ENCODE measurements around the gene UGP2. TPM values are rescaled to one million over a fixed set of nuclear protein-coding genes. Genes with fewer than 3 reads are reported as not detected.

Gene UGP2
- total RNA-seq, 2 experiments from 2014 or later: 109 to 124 TPM

- ATAC-seq (no peak), DNase-seq (no peak)
- no peak overlapping the region for H3K4me3 Mint-ChIP-seq
- H3K36me3 Mint-ChIP-seq: peaks cover 68% of the 10 kb centered on the region
- no peaks in the 10 kb centered on the region for H3K27me3 Mint-ChIP-seq
- CTCF ChIA-PET: interaction anchor here (0.8 to 2.7 kb wide), 5 partner anchors 8 to 160 kb away, joined by 4 to 12 read pairs (median 4); partner anchors contain the start of gene UGP2
- no peaks in the 10 kb centered on the region for H3K9me3 Mint-ChIP-seq (ENCODE audit: low read depth)
- H3K27ac Mint-ChIP-seq: no peak overlapping the region
- H3K4me1 Mint-ChIP-seq: peaks cover 60% of the 10 kb centered on the region
Measured at GRCh38 chr2:63858291-63858690, 16.6 kb downstream of the UGP2 start.

GRCh38 chr2:63861220-63861822 lies 19.6 kb downstream of the UGP2 start:
- H3K27ac Mint-ChIP-seq: peak overlapping the region; percentile 62
- no peaks in the 10 kb centered on the region for H3K9me3 Mint-ChIP-seq (ENCODE audit: low read depth)
- CTCF ChIA-PET: interaction anchor here (0.6 to 3.3 kb wide), 21 partner anchors 8 to 1310 kb away, joined by 3 to 32 read pairs (median 5); partner anchors contain the start of genes MDH1, UGP2 and WDPCP
- no peaks in the 10 kb centered on the region for H3K27me3 Mint-ChIP-seq
- no peak overlapping the region for H3K4me3 Mint-ChIP-seq
- peak; percentile 49 for ATAC-seq
- peak; percentile 61 for DNase-seq
- peaks cover 48% of the 10 kb centered on the region for H3K4me1 Mint-ChIP-seq
- H3K36me3 Mint-ChIP-seq: peaks cover 66% of the 10 kb centered on the region

GRCh38 chr2:63862806-63863205 lies 21.1 kb downstream of the UGP2 start:
- Mint-ChIP-seq H3K4me3 (no peak overlapping the region), H3K4me1 (peaks cover 38% of the 10 kb centered on the region)
- CTCF ChIA-PET: interaction anchor here (1.5 to 3.3 kb wide), 3 partner anchors 14 to 164 kb away, joined by 6 to 32 read pairs (median 14); no protein-coding TSS in a partner anchor

GRCh38 chr2:63863707-63864106 lies 22.0 kb downstream of the UGP2 start:
- Mint-ChIP-seq H3K36me3 (peaks cover 60% of the 10 kb centered on the region), H3K4me1 (peaks cover 34% of the 10 kb centered on the region), H3K27ac (no peak overlapping the region), H3K4me3 (no peak overlapping the region), H3K9me3 (ENCODE audit: low read depth) (no peaks in the 10 kb centered on the region), H3K27me3 (no peaks in the 10 kb centered on the region)
- DNase-seq (no peak), ATAC-seq (no peak)
- CTCF ChIA-PET: interaction anchor here (0.9 to 2.7 kb wide), 3 partner anchors 22 to 165 kb away, joined by 4 to 8 read pairs (median 6); partner anchors contain the start of gene UGP2

More at GRCh38 chr2:63862806-63863205, 21.1 kb downstream of the UGP2 start:
- no peak overlapping the region for H3K27ac Mint-ChIP-seq
- no peaks in the 10 kb centered on the region for H3K9me3 Mint-ChIP-seq (ENCODE audit: low read depth)
- no peaks in the 10 kb centered on the region for H3K27me3 Mint-ChIP-seq
- DNase-seq (no peak), ATAC-seq (no peak)
- peaks cover 60% of the 10 kb centered on the region for H3K36me3 Mint-ChIP-seq

- Mint-ChIP-seq H3K4me1 (peaks cover 32% of the 10 kb centered on the region), H3K9me3 (ENCODE audit: low read depth) (no peaks in the 10 kb centered on the region), H3K27ac (no peak overlapping the region), H3K36me3 (peaks cover 56% of the 10 kb centered on the region), H3K4me3 (no peak overlapping the region), H3K27me3 (no peaks in the 10 kb centered on the region)
- CTCF ChIA-PET: interaction anchor here (0.9 to 2.7 kb wide), 5 partner anchors 8 to 173 kb away, joined by 3 to 12 read pairs (median 7); partner anchors contain the start of gene UGP2
- DNase-seq (no peak), ATAC-seq (no peak)
Measured at GRCh38 chr2:63865159-63865799, 23.6 kb downstream of the UGP2 start.

GRCh38 chr2:63866009-63866709 lies 24.5 kb downstream of the UGP2 start:
- CTCF ChIA-PET: interaction anchor here (1.3 to 2.7 kb wide), 4 partner anchors 9 to 167 kb away, joined by 4 to 12 read pairs (median 8); partner anchors contain the start of gene UGP2
- no peak overlapping the region for H3K4me3 Mint-ChIP-seq
- DNase-seq (no peak), ATAC-seq (peak; percentile 69)
- H3K9me3 Mint-ChIP-seq (ENCODE audit: low read depth): no peaks in the 10 kb centered on the region
- H3K27me3 Mint-ChIP-seq: no peaks in the 10 kb centered on the region
- H3K36me3 Mint-ChIP-seq: peaks cover 56% of the 10 kb centered on the region
- peak overlapping the region; percentile 71 for H3K27ac Mint-ChIP-seq
- H3K4me1 Mint-ChIP-seq: peaks cover 30% of the 10 kb centered on the region

- Mint-ChIP-seq H3K9me3 (ENCODE audit: low read depth) (peaks cover 11% of the 10 kb centered on the region), H3K27me3 (no peaks in the 10 kb centered on the region), H3K36me3 (peaks cover 69% of the 10 kb centered on the region), H3K4me3 (no peak overlapping the region), H3K4me1 (peaks cover 21% of the 10 kb centered on the region), H3K27ac (no peak overlapping the region)
- DNase-seq: no peak
- CTCF ChIA-PET: interaction anchor here (0.6 kb wide), 1 partner anchor 15 kb away, joined by 4 read pairs; no protein-coding TSS in a partner anchor
- ATAC-seq: no peak
Measured at GRCh38 chr2:63870679-63871078, 29.0 kb downstream of the UGP2 start.

- Mint-ChIP-seq H3K36me3 (peaks cover 69% of the 10 kb centered on the region), H3K4me1 (peaks cover 15% of the 10 kb centered on the region), H3K27me3 (no peaks in the 10 kb centered on the region), H3K27ac (no peak overlapping the region), H3K4me3 (no peak overlapping the region), H3K9me3 (ENCODE audit: low read depth) (peaks cover 11% of the 10 kb centered on the region)
- ATAC-seq: no peak
- CTCF ChIA-PET: no interaction called here
- DNase-seq: no peak
Measured at GRCh38 chr2:63871864-63872263, 30.2 kb downstream of the UGP2 start.

- DNase-seq (no peak), ATAC-seq (no peak)
- H3K27ac Mint-ChIP-seq: no peak overlapping the region
- H3K9me3 Mint-ChIP-seq (ENCODE audit: low read depth): peaks cover 11% of the 10 kb centered on the region
- H3K4me1 Mint-ChIP-seq: peaks cover 15% of the 10 kb centered on the region
- CTCF ChIA-PET: interaction anchor here (0.6 to 0.8 kb wide), 2 partner anchors 23 to 269 kb away, joined by 3 to 4 read pairs; no protein-coding TSS in a partner anchor
- no peaks in the 10 kb centered on the region for H3K27me3 Mint-ChIP-seq
- peaks cover 74% of the 10 kb centered on the region for H3K36me3 Mint-ChIP-seq
- no peak overlapping the region for H3K4me3 Mint-ChIP-seq
Measured at GRCh38 chr2:63872571-63873328, 31.1 kb downstream of the UGP2 start.

- peaks cover 15% of the 10 kb centered on the region for H3K4me1 Mint-ChIP-seq
- H3K4me3 Mint-ChIP-seq: no peak overlapping the region
- no peak overlapping the region for H3K27ac Mint-ChIP-seq
- CTCF ChIA-PET: interaction anchor here (1.8 kb wide), 1 partner anchor 16 kb away, joined by 4 read pairs; no protein-coding TSS in a partner anchor
- H3K36me3 Mint-ChIP-seq: peaks cover 72% of the 10 kb centered on the region
- no peaks in the 10 kb centered on the region for H3K27me3 Mint-ChIP-seq
- peaks cover 11% of the 10 kb centered on the region for H3K9me3 Mint-ChIP-seq (ENCODE audit: low read depth)
- DNase-seq: no peak
- no peak for ATAC-seq
Measured at GRCh38 chr2:63874204-63875130, 32.8 kb downstream of the UGP2 start.

GRCh38 chr2:63875131-63875527 lies 33.4 kb downstream of the UGP2 start:
- DNase-seq (no peak), ATAC-seq (no peak)
- H3K4me1 Mint-ChIP-seq: peaks cover 15% of the 10 kb centered on the region
- H3K4me3 Mint-ChIP-seq: no peak overlapping the region
- H3K9me3 Mint-ChIP-seq (ENCODE audit: low read depth): peaks cover 11% of the 10 kb centered on the region
- peaks cover 70% of the 10 kb centered on the region for H3K36me3 Mint-ChIP-seq
- no peaks in the 10 kb centered on the region for H3K27me3 Mint-ChIP-seq
- CTCF ChIA-PET: interaction anchor here (1.8 to 2.3 kb wide), 2 partner anchors 13 to 16 kb away, joined by 4 to 14 read pairs; no protein-coding TSS in a partner anchor
- no peak overlapping the region for H3K27ac Mint-ChIP-seq

All from activated CD8-positive, alpha-beta memory T cell treated with anti-CD3 and anti-CD28 coated beads, Interleukin-2, amount 10 ng/mL, durations not matched to agents 7 days and 5 days (primary cell).